Activated effector memory CD4-positive, alpha-beta T cell treated with anti-CD3 and anti-CD28 coated beads, Interleukin-2, amount 50 U/mL, for 16 hours (primary cell): ENCODE measurements around the gene WAPL.
A peak's percentile ranks its signal among the peaks of the same experiment; 100 is the strongest.
"Not testable (repeated sequence)": the region's sequence is repeated elsewhere in the genome, so short reads cannot be mapped to it uniquely, and the experiment has no call there.

ENCODE experiments used
- DNase-seq: peaks from one replicate; pipeline ENCODE4 v3.0.0-alpha.2; 2020

WAPL gene, protein sequence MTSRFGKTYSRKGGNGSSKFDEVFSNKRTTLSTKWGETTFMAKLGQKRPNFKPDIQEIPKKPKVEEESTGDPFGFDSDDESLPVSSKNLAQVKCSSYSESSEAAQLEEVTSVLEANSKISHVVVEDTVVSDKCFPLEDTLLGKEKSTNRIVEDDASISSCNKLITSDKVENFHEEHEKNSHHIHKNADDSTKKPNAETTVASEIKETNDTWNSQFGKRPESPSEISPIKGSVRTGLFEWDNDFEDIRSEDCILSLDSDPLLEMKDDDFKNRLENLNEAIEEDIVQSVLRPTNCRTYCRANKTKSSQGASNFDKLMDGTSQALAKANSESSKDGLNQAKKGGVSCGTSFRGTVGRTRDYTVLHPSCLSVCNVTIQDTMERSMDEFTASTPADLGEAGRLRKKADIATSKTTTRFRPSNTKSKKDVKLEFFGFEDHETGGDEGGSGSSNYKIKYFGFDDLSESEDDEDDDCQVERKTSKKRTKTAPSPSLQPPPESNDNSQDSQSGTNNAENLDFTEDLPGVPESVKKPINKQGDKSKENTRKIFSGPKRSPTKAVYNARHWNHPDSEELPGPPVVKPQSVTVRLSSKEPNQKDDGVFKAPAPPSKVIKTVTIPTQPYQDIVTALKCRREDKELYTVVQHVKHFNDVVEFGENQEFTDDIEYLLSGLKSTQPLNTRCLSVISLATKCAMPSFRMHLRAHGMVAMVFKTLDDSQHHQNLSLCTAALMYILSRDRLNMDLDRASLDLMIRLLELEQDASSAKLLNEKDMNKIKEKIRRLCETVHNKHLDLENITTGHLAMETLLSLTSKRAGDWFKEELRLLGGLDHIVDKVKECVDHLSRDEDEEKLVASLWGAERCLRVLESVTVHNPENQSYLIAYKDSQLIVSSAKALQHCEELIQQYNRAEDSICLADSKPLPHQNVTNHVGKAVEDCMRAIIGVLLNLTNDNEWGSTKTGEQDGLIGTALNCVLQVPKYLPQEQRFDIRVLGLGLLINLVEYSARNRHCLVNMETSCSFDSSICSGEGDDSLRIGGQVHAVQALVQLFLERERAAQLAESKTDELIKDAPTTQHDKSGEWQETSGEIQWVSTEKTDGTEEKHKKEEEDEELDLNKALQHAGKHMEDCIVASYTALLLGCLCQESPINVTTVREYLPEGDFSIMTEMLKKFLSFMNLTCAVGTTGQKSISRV (N-terminal part only)

GRCh38 chr10:86521678-86522509 is at the start of gene WAPL:
TSS of gene WAPL (minus strand) at chr10:86521792. CDS start at chr10:86518069, 3,723 bp downstream.
- peak; percentile 98 for DNase-seq

- no peak for DNase-seq
Observed at GRCh38 chr10:86569335-86569734, 47.7 kb upstream of the WAPL start.

DNA sequence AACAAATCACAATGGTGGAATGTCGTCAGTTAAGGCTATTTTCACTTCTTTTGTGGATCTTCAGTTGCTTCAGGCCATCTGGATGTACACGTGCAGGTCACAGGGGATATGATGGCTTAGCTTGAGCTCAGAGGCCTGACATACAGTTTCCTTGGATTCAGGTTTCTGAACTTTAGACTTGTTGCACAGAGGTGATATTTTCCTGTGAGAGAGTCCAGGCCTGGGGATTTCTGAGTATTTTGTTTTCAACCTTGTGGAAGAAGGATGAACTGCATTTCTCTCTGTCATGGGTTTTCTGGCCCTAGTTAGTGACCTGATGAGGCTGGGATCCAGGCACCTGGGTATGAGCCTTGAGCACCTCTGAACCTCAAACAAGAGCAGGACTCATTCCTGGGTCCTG is 44.9 kb upstream of the WAPL start:
- not testable (repeated sequence) for DNase-seq

- not testable (repeated sequence) for DNase-seq
Observed at GRCh38 chr10:86563338-86563737, 41.7 kb upstream of the WAPL start.

- DNase-seq: not testable (repeated sequence)
Observed at GRCh38 chr10:86558695-86559094, 37.1 kb upstream of the WAPL start.

- DNase-seq: no peak
Observed at GRCh38 chr10:86556933-86557649, 35.5 kb upstream of the WAPL start.

- no peak for DNase-seq
Observed at GRCh38 chr10:86556532-86556931, 34.9 kb upstream of the WAPL start.

DNA sequence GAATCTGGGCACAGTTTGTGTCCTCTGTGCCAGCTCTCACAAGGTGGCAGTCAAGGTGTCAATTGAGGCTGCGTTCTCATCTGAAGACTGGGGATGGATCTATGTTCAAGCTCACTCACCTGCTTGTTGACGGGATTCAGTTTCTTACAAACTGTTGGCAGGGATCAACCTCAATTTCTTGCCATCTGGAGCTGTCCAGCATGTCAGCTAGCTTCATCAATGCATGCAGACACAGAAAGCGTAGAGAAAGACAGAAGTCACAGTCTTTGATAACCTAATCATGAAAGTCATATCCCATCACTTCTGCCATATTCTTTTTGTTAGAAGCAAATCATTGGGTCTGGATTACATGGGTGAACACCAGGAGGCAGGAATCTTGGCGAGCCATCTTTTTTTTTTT is 32.0 kb upstream of the WAPL start:
- no peak for DNase-seq

- DNase-seq: no peak
Observed at GRCh38 chr10:86553213-86553612, 31.6 kb upstream of the WAPL start.

DNA sequence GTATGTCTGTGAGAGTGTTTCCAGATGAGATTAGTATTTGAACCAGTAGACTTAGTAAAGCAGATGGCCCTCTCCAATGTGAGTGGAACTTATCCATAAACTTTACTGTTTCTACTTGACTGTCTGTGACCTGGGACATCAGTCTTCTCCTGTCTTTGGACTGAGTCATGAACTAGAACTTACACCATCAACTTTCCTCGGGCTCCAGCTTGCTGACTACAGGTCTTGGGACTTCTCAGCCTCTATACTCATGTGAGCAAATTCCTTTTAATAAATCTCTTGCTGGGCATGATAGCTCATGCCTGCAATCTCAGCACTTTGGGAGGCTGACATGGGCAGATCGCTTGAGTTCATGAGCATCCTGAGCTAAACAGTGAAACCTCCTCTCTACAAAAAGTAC is 25.7 kb upstream of the WAPL start:
- no peak for DNase-seq

GRCh38 chr10:86545101-86545500 is 23.5 kb upstream of the WAPL start:
- no peak for DNase-seq

- DNase-seq: no peak
Observed at GRCh38 chr10:86540016-86540415, 18.4 kb upstream of the WAPL start.

- DNase-seq: no peak
Observed at GRCh38 chr10:86538547-86538946, 17.0 kb upstream of the WAPL start.

- not testable (repeated sequence) for DNase-seq
Observed at GRCh38 chr10:86538040-86538439, 16.4 kb upstream of the WAPL start.

GRCh38 chr10:86536294-86536861 is 14.8 kb upstream of the WAPL start:
- DNase-seq: peak; percentile 80

GRCh38 chr10:86535132-86535882 is 13.7 kb upstream of the WAPL start:
- DNase-seq: peak; percentile 81

- no peak for DNase-seq
Observed at GRCh38 chr10:86533328-86533727, 11.7 kb upstream of the WAPL start.

DNA sequence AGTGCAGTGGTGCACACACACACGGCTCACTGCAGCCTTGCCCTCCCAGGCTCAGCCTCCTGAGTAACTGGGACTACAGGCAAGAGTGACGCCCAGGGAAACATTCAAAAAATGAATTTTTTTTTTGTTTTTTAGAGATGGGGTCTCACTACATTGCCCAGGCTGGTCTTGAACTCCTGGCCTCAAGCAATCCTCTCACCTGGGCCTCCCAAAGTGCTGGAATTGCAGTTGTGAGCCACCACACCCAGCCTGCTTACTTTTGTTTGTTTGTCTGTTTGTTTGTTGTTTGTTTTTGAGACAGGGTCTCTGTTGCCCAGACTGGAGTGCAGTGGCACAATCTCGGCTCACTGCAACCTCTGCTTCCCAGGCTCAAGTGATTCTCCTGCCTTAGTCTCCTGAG is 7.1 kb upstream of the WAPL start:
- not testable (repeated sequence) for DNase-seq

GRCh38 chr10:86526606-86527005 is 5.0 kb upstream of the WAPL start:
- DNase-seq: no peak

GRCh38 chr10:86525713-86526112 is 4.1 kb upstream of the WAPL start:
- not testable (repeated sequence) for DNase-seq
